ENCODE data around the gene COX19. TPM values are rescaled to one million over a fixed set of nuclear protein-coding genes. Genes with fewer than 3 reads are reported as not detected.

The COX19 gene
- 15.3 and 22.4 TPM in 2 replicates for total RNA-seq

DNA sequence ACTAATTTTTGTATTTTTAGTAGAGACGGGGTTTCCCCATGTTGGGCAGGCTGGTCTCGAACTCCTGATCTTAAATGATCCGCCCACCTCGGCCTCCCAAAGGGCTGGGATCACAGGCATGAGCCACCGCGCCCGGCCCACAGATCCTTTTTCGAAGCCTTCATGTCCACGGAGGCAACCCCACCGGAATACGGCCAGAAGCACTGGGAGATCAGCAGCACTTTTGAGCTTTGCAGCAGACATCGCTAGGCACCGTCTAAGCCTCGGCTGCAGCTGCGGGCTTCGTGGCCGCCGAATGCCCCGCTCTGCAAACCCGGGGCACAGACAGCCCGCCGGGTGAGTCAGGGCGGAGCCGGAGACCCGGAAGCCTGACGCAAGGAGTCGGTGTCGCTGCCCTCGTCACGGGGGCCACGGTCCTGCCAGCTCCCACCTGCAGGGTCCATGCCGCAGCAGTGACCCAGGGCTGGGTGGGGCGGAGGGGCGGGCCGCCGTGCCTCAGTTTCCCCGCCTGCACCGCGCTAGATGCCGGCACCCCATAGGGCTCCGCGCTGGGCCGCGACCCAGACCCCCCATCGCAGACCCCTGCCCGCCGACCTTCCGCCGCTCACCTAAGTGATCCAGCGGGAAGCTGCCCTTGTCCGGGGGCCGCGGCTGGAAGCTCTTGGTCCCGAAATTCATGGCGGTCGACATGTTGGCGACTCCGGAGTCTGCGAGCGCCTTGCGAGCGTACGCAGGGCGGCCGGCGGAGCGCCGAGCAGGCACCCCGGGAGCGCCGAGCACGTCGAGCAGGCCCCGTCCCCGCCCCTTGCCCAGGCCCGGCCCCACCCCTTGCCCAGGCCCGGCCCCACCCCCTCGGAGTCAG, at the start of gene COX19:
TSS of gene COX19 (minus strand) at position 730 of the 862 bp plus-strand sequence. CDS start at position 690, 40 bp downstream.
- Mint-ChIP-seq H3K27me3 (no peaks in the 10 kb centered on the region), H3K9me3 (no peaks in the 10 kb centered on the region), H3K4me3 (peak within 1 kb of the TSS; percentile 95), H3K36me3 (ENCODE audit: low read depth) (peaks cover 31% of the 10 kb centered on the region), H3K4me1 (peaks cover 13% of the 10 kb centered on the region), H3K27ac (peak within 1 kb of the TSS; percentile 93)
- intact Hi-C loops (cut with micrococcal nuclease), result loop anchor here (1.0 to 10.0 kb wide), 6 partner anchors 20 to 160 kb away; partner anchors contain the start of genes ADAP1, GET4 and GPR146
- DNase-seq, result peak; percentile 96

DNA sequence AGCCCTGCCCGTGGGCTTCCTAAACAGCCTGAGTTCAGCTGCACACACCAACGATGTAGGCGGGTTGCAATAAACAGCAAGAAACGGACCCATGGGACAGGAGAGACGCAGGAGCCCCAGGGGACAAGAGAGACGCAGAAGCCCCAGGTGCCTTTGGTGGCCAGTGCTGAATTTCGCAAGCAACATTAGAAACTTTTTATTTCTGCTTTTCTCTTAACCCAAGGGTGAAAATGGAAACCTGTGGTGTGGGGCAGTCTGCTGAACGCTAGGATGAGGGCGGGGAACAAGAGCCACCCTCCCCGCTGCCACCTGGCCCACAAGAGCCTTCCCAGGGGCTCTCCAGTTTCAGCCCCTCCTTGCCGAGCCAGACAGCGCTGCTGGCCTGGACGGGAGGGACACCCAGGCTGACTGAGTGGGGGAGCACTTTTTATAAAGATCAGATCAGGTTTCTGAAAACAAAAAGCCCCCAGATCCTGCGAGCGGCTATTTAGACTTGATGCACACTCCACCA, 49.0 kb upstream of the COX19 start:
- peaks cover 9% of the 10 kb centered on the region for H3K4me1 Mint-ChIP-seq
- H3K4me3 Mint-ChIP-seq, result no peak overlapping the region
- DNase-seq, result no peak
- intact Hi-C loops (cut with micrococcal nuclease), result no loop called here
- H3K36me3 Mint-ChIP-seq (ENCODE audit: low read depth), result peaks cover 19% of the 10 kb centered on the region
- no peaks in the 10 kb centered on the region for H3K27me3 Mint-ChIP-seq
- no peak overlapping the region for H3K27ac Mint-ChIP-seq
- H3K9me3 Mint-ChIP-seq, result no peaks in the 10 kb centered on the region

DNA sequence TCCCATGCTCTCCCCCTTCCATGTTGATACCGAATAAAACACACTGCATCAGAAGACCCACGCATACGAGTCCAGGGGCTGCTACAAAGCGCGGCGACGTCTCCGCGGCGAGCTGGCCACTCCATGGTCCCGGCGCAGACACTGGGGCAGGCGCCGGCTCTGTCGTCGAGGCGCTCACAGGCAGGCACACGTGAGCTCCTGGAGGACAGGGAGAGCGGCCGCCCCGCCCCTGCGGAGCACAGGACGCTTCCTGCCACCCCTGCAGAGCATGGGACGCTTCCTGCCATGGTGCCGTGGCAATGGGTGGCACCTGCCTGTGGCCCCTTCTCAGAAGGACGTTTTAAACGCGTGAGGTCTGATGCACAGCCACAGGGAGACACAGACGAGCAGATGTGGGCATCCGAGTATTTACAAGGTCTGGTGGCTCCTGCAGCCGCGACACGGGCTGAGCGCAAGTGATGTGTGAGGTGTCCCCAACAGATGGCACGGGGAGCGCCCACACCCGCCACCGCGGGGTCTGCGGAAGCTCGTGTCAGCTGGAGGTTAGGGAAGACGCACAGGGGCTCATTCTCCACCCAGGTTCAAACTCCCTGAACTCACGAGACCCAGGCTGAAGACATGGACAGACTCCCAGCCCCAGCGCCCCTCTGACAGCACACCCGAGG, 47.6 kb upstream of the COX19 start:
- H3K27ac Mint-ChIP-seq, result no peak overlapping the region
- H3K9me3 Mint-ChIP-seq, result no peaks in the 10 kb centered on the region
- no peaks in the 10 kb centered on the region for H3K27me3 Mint-ChIP-seq
- no peak for DNase-seq
- H3K4me1 Mint-ChIP-seq, result peaks cover 7% of the 10 kb centered on the region
- H3K36me3 Mint-ChIP-seq (ENCODE audit: low read depth), result peaks cover 20% of the 10 kb centered on the region
- H3K4me3 Mint-ChIP-seq, result no peak overlapping the region
- intact Hi-C loops (cut with micrococcal nuclease), result no loop called here

GRCh38 chr7:1022356-1022755, 47.0 kb upstream of the COX19 start:
- Mint-ChIP-seq H3K27ac (no peak overlapping the region), H3K4me3 (no peak overlapping the region), H3K4me1 (peaks cover 8% of the 10 kb centered on the region), H3K9me3 (no peaks in the 10 kb centered on the region), H3K27me3 (no peaks in the 10 kb centered on the region), H3K36me3 (ENCODE audit: low read depth) (peaks cover 21% of the 10 kb centered on the region)
- no peak for DNase-seq
- intact Hi-C loops (cut with micrococcal nuclease), result no loop called here

DNA sequence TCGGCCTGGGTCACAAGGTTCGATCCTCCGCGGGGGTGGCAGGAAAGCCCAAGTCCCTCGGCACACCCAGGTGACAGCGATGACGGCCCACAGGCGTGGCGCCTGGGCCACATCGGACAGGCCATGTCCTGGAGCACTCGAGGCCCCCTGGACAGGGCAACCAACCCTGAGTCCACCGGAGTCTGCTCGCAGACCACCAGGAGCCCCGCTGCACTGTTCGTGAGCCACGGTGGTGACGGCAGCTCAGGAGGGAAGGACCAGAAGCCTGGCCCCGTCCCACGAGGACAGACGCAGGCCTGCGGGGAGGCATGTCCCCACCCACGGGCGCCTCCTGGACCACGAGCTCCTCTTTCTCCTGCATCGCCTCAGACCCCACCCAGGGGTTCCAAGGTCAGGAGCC, 46.6 kb upstream of the COX19 start:
- Mint-ChIP-seq H3K36me3 (ENCODE audit: low read depth) (peaks cover 20% of the 10 kb centered on the region), H3K27ac (no peak overlapping the region), H3K27me3 (no peaks in the 10 kb centered on the region), H3K4me3 (no peak overlapping the region), H3K9me3 (no peaks in the 10 kb centered on the region), H3K4me1 (peaks cover 8% of the 10 kb centered on the region)
- intact Hi-C loops (cut with micrococcal nuclease), result no loop called here
- no peak for DNase-seq

DNA sequence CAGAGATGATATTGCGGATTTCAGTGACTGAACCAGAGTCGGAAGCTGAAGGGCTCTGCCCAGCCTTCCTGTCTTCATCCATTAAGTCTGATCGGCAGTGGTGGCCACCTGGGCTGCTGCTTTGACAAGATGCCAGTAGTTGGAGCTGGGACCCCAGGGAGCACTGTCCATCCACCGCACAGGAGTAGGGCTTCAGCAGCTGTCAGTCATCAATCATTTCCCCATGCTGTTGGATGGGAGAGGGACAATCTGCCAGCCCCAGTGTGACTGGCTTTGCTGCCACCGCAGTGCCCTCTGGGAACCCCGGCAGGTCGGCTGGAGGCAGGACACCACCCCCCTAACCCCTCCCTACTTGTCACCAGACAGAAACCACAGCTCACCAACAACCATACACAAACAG, 46.0 kb upstream of the COX19 start:
- H3K4me1 Mint-ChIP-seq, result peaks cover 8% of the 10 kb centered on the region
- H3K36me3 Mint-ChIP-seq (ENCODE audit: low read depth), result peaks cover 20% of the 10 kb centered on the region
- H3K27ac Mint-ChIP-seq, result no peak overlapping the region
- H3K27me3 Mint-ChIP-seq, result no peaks in the 10 kb centered on the region
- DNase-seq, result no peak
- intact Hi-C loops (cut with micrococcal nuclease), result no loop called here
- no peaks in the 10 kb centered on the region for H3K9me3 Mint-ChIP-seq
- H3K4me3 Mint-ChIP-seq, result no peak overlapping the region

GRCh38 chr7:1020849-1021251, 45.5 kb upstream of the COX19 start:
- intact Hi-C loops (cut with micrococcal nuclease), result no loop called here
- Mint-ChIP-seq H3K27ac (no peak overlapping the region), H3K27me3 (no peaks in the 10 kb centered on the region), H3K9me3 (no peaks in the 10 kb centered on the region), H3K4me3 (no peak overlapping the region), H3K4me1 (peaks cover 6% of the 10 kb centered on the region), H3K36me3 (ENCODE audit: low read depth) (peaks cover 17% of the 10 kb centered on the region)
- no peak for DNase-seq

DNA sequence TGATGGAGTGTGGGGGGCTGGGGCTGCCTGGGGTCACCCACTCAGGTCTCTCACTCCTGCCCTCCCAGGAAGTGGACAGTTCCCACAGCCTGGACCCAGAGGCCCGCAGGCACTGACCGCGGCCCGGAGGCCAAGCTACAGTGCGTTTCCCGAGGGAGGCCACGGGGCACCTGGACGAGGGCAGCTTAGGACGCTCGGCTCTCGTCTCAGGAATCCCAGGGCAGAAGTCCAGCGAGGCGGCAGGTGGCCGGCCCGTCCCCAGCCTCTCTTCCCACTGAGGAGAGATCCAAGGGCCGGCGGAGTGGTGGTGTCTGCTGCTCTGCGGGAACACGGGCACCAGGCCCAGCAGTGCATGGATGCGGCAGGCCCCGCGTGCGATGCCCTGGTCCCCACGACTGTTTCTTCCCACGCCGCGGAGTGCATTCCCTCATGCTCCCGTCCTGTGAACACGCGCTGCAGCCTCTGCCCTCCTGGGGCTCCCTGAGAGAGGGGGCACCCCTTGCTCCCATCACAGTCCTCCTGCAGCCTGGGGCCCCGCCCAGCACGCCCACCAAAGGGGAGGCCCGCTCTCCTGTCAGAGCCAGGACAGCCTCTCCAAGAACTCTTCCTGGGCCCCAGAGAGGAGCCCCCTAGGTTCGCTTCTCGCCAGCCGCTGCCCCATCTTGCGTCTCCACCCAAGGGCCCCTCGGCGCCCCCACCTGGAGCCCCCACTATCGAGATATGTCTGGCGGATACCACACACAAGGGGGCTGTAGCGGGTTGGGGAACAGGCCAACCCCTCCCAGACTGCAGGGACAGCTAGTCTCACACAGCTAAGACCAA, 44.7 kb upstream of the COX19 start:
- no peaks in the 10 kb centered on the region for H3K9me3 Mint-ChIP-seq
- no peak for DNase-seq
- no peak overlapping the region for H3K4me3 Mint-ChIP-seq
- intact Hi-C loops (cut with micrococcal nuclease), result no loop called here
- H3K27ac Mint-ChIP-seq, result no peak overlapping the region
- H3K36me3 Mint-ChIP-seq (ENCODE audit: low read depth), result peaks cover 17% of the 10 kb centered on the region
- H3K4me1 Mint-ChIP-seq, result peaks cover 6% of the 10 kb centered on the region
- no peaks in the 10 kb centered on the region for H3K27me3 Mint-ChIP-seq

GRCh38 chr7:1019255-1019785, 44.0 kb upstream of the COX19 start:
- Mint-ChIP-seq H3K27me3 (no peaks in the 10 kb centered on the region), H3K4me3 (no peak overlapping the region), H3K27ac (no peak overlapping the region), H3K4me1 (peaks cover 6% of the 10 kb centered on the region), H3K36me3 (ENCODE audit: low read depth) (peaks cover 17% of the 10 kb centered on the region), H3K9me3 (no peaks in the 10 kb centered on the region)
- intact Hi-C loops (cut with micrococcal nuclease), result no loop called here
- no peak for DNase-seq

DNA sequence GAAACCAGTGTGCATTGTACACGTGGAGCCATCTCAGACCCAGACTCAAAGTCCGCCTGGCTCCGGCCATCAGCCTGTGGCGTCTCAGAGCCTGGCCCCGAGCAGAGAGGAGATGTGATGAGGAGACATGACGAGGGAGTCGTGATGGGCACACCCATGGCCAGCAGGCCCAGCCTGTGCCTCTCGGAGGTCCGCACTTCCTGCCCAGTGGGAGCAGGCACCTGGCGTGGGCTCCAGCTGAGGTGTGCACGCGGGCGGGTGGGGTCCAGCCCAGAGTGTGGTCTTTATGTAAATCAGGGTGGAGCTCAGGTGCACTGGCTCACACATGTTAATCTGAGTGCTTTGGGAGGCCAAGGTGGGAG, 43.0 kb upstream of the COX19 start:
- no peaks in the 10 kb centered on the region for H3K9me3 Mint-ChIP-seq
- H3K4me1 Mint-ChIP-seq, result peaks cover 6% of the 10 kb centered on the region
- no peak overlapping the region for H3K27ac Mint-ChIP-seq
- no peak for DNase-seq
- no peak overlapping the region for H3K4me3 Mint-ChIP-seq
- intact Hi-C loops (cut with micrococcal nuclease), result no loop called here
- H3K27me3 Mint-ChIP-seq, result no peaks in the 10 kb centered on the region
- peaks cover 15% of the 10 kb centered on the region for H3K36me3 Mint-ChIP-seq (ENCODE audit: low read depth)

GRCh38 chr7:1017586-1018333, 42.4 kb upstream of the COX19 start:
- Mint-ChIP-seq H3K27ac (no peak overlapping the region), H3K4me3 (no peak overlapping the region)

DNA sequence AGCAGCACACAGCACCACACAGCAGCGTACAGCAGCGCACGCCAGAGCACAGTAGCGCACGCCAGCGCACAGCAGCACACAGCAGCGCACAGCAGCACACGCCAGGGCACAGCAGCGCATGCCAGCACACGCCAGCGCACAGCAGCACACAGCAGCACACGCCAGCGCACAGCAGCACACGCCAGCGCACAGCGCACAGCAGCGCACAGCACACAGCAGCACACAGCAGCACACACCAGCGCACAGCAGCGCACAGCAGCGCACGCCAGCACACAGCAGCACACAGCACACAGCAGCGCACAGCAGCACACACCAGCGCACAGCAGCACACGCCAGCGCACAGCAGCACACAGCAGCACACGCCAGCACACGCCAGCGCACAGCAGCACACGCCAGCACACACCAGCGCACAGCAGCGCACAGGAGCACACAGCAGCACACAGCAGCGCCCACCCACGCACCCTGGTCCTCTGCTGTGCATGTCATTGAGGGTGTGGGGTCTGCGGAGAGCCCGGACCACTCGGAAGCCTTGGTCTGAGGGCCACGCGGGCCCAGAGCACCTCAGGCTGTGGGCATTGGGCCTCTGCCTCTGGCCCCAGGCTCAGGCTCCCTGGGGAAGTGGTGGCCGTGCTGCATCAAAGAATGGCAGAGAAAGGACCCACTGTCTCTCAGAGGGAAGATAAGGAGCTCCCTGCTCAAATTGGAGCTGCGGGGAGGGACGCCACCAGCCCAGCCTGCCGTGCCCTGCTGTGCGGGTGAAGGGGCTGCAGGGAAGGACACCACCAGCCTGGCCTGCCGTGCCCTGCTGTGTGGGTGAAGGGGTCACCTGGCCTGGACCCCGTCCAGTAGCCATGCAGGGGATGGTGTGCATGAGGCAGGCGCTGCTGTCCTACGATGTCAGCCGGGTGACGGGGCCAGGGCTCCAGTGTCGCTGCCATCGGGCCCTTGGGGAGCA, 41.5 kb upstream of the COX19 start:
- Mint-ChIP-seq H3K4me1 (peaks cover 6% of the 10 kb centered on the region), H3K4me3 (no peak overlapping the region), H3K36me3 (ENCODE audit: low read depth) (peaks cover 8% of the 10 kb centered on the region), H3K27ac (no peak overlapping the region), H3K9me3 (no peaks in the 10 kb centered on the region), H3K27me3 (no peaks in the 10 kb centered on the region)
- intact Hi-C loops (cut with micrococcal nuclease), result no loop called here
- DNase-seq, result no peak

More at GRCh38 chr7:1017586-1018333, 42.4 kb upstream of the COX19 start:
- Mint-ChIP-seq H3K36me3 (ENCODE audit: low read depth) (peaks cover 15% of the 10 kb centered on the region), H3K27me3 (no peaks in the 10 kb centered on the region), H3K4me1 (peaks cover 6% of the 10 kb centered on the region), H3K9me3 (no peaks in the 10 kb centered on the region)
- no peak for DNase-seq
- intact Hi-C loops (cut with micrococcal nuclease), result no loop called here
